Fibroblast of lung (primary cell): ENCODE measurements around the gene RUNDC3A.

Experiments
- EZH2 ChIP-seq: IDR thresholded peaks from 2 replicates; pipeline ENCODE4 v1.5.1; 2012; ENCODE audit warnings: low read length, control low read depth, mild to moderate bottlenecking; ENCODE audit errors: missing control alignments
- TF ChIP-seq, protein P1 (sequence below), 2 donors: IDR thresholded peaks in 1 of 2; conservative IDR thresholded peaks in 1 of 2; 1 replicate in 1 of 2; 2 replicates in 1 of 2; pipeline ENCODE4 v1.5.1; 2011 to 2012; ENCODE audit warnings: low read length in 2 of 2, control low read depth in 1 of 2, inconsistent platforms in 1 of 2, low read depth in 1 of 2, mild to moderate bottlenecking in 1 of 2

- TF ChIP-seq EZH2 = peak; percentile 95
- TF ChIP-seq, protein P1, sequence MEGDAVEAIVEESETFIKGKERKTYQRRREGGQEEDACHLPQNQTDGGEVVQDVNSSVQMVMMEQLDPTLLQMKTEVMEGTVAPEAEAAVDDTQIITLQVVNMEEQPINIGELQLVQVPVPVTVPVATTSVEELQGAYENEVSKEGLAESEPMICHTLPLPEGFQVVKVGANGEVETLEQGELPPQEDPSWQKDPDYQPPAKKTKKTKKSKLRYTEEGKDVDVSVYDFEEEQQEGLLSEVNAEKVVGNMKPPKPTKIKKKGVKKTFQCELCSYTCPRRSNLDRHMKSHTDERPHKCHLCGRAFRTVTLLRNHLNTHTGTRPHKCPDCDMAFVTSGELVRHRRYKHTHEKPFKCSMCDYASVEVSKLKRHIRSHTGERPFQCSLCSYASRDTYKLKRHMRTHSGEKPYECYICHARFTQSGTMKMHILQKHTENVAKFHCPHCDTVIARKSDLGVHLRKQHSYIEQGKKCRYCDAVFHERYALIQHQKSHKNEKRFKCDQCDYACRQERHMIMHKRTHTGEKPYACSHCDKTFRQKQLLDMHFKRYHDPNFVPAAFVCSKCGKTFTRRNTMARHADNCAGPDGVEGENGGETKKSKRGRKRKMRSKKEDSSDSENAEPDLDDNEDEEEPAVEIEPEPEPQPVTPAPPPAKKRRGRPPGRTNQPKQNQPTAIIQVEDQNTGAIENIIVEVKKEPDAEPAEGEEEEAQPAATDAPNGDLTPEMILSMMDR (conservative IDR thresholded peaks at IDR 0.05 in 1 of 2, IDR thresholded peaks at IDR 0.05 in 1 of 2; ENCODE audit: low read depth in 1 of 2, low read length in 2 of 2) = no peak
Measured at GRCh38 chr17:44315760-44316731, 7.6 kb downstream of the RUNDC3A start.
